Calu3 (cell line): ENCODE data around the gene MYO1H. TPM values are rescaled to one million over a fixed set of nuclear protein-coding genes. Genes with fewer than 3 reads are reported as not detected.

Experiments
- BruUV-seq: library from RNA; stranded (reverse); fragments of 400-500 nt; replicated peaks from 2 replicates; lab custom pipeline; 2021; lab: Mats Ljungman, UMichigan
- CTCF ChIA-PET: fragments of 300-600 bp; sonication (Branson Sonifier 250); formaldehyde crosslinking; loops from one replicate; lab custom pipeline; 2022; ENCODE audit warnings: antibody characterized with exemption; lab: Charles Lee
- DNase-seq: peaks from one replicate; pipeline ENCODE4 v3.0.0; 2022
- H3K27ac Mint-ChIP-seq: one replicate; pipeline ENCODE4 v1.8.0; 2022; ENCODE audit warnings: mixed read lengths; ENCODE audit not compliant: unreplicated experiment
- H3K27me3 Mint-ChIP-seq: one replicate; pipeline ENCODE4 v1.8.0; 2022; ENCODE audit warnings: mixed read lengths; ENCODE audit not compliant: unreplicated experiment
- H3K36me3 Mint-ChIP-seq: one replicate; pipeline ENCODE4 v1.8.0; 2022; ENCODE audit warnings: mild to moderate bottlenecking, moderate library complexity, mixed read lengths; ENCODE audit not compliant: insufficient read depth, unreplicated experiment
- H3K4me1 Mint-ChIP-seq: one replicate; pipeline ENCODE4 v1.8.0; 2022; ENCODE audit warnings: mild to moderate bottlenecking, low read depth, mixed read lengths; ENCODE audit not compliant: unreplicated experiment
- H3K4me3 Mint-ChIP-seq: one replicate; pipeline ENCODE4 v1.8.0; 2022; ENCODE audit warnings: mild to moderate bottlenecking, low read depth, moderate library complexity, mixed read lengths; ENCODE audit not compliant: unreplicated experiment
- H3K9me3 Mint-ChIP-seq: one replicate; pipeline ENCODE4 v1.8.0; 2022; ENCODE audit warnings: low read depth, mixed read lengths; ENCODE audit not compliant: unreplicated experiment
- intact Hi-C: fragments of 100-400 bp; cut with micrococcal nuclease; formaldehyde crosslinking; loops from one replicate; pipeline ENCODE4 v1.10.0; 2022; ENCODE audit not compliant: unreplicated experiment
- total RNA-seq: library from RNA; stranded (reverse); gene quantifications from 2 replicates; pipeline ENCODE4 v1.2.3, GENCODE V29; 2022
- TF ChIP-seq, protein P1 (sequence below): fragments of 200-600 bp; IDR thresholded peaks from one replicate; pipeline ENCODE4 v1.8.0; 2022; ENCODE audit warnings: antibody characterized with exemption; ENCODE audit not compliant: unreplicated experiment

The MYO1H gene
- total RNA-seq, 1 experiment from 2014 or later = not detected

DNA sequence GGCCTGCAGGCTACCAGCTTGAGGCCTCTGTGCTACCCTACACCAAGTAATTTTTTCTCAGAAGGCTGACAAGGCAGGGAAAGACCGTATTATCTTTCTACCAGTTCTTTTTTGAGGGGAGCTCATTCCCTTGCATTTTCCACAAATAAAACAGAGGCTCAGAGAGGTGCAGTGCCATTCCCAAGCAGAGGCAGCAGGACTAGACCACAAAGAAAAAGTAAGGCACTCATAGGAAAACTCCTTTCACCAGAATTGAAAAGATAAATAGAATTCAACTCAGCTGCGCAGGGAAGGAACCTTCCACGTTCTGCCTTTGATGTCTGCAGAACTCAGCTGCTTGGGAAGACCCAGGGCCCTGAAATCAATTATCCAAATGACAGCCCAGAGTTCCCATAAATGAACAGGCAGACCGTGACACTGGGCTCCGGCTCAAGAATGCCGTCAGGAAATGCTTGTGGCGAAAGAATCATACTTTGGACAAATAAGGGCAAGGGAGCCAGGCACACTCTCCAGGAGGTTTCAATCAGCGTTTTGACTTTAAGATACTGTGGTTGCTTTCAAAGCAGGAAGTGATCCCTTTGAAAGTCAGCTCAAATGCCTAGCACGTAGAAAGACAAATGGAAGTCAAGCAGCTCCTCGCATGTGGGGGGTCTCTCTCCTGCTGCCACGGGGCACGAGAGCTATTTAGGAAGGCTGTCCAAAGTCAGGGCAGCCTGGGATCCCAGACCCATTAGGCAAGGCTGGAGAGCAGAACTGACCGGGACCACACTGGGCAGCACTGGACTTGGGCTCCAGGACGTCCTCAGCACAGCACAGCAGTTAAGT is 115.4 kb downstream of the MYO1H start:
- DNase-seq = peak; percentile 75
- no peaks in the 10 kb centered on the region for H3K27me3 Mint-ChIP-seq
- H3K36me3 Mint-ChIP-seq = peaks cover 41% of the 10 kb centered on the region
- no peaks in the 10 kb centered on the region for H3K9me3 Mint-ChIP-seq
- peak overlapping the region; percentile 87 for H3K27ac Mint-ChIP-seq
- peaks cover 47% of the 10 kb centered on the region for H3K4me1 Mint-ChIP-seq
- BruUV-seq = no TSS peak
- CTCF ChIA-PET = interaction anchor here (0.6 to 2.1 kb wide), 8 partner anchors 10 to 541 kb away, joined by 3 to 11 read pairs (median 4); partner anchors contain the start of genes KCTD10 and UBE3B
- TF ChIP-seq, protein P1, sequence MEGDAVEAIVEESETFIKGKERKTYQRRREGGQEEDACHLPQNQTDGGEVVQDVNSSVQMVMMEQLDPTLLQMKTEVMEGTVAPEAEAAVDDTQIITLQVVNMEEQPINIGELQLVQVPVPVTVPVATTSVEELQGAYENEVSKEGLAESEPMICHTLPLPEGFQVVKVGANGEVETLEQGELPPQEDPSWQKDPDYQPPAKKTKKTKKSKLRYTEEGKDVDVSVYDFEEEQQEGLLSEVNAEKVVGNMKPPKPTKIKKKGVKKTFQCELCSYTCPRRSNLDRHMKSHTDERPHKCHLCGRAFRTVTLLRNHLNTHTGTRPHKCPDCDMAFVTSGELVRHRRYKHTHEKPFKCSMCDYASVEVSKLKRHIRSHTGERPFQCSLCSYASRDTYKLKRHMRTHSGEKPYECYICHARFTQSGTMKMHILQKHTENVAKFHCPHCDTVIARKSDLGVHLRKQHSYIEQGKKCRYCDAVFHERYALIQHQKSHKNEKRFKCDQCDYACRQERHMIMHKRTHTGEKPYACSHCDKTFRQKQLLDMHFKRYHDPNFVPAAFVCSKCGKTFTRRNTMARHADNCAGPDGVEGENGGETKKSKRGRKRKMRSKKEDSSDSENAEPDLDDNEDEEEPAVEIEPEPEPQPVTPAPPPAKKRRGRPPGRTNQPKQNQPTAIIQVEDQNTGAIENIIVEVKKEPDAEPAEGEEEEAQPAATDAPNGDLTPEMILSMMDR = no peak
- intact Hi-C loops = loop anchor here (2.0 kb wide), 1 partner anchor 30 kb away; no protein-coding TSS in a partner anchor
- peak overlapping the region; percentile 49 for H3K4me3 Mint-ChIP-seq

DNA sequence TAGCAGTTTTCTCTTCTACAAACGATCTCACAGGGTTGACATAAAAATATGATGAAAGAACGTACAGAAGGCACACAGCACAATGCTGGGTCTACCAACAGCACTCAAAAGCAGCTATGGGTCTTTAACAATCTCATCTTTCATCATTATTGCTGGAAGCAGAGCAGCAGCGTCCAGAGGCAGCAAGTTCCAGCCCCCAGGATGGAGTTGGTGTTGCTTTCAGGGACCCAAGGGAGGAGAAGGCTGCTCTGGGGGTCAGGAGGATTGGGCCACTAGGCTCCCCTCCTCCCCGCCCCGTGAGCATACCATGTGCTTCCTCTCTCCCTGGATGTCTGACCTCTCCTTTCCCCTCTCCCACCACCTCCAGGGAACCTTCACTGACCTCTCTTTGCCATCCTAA is 116.1 kb downstream of the MYO1H start:
- H3K36me3 Mint-ChIP-seq = peaks cover 41% of the 10 kb centered on the region
- TF ChIP-seq, protein P1 = no peak
- H3K27me3 Mint-ChIP-seq = no peaks in the 10 kb centered on the region
- H3K9me3 Mint-ChIP-seq = no peaks in the 10 kb centered on the region
- peaks cover 47% of the 10 kb centered on the region for H3K4me1 Mint-ChIP-seq
- CTCF ChIA-PET = interaction anchor here (0.6 to 2.1 kb wide), 4 partner anchors 9 to 310 kb away, joined by 3 to 11 read pairs (median 6); partner anchors contain the start of genes KCTD10 and UBE3B
- H3K4me3 Mint-ChIP-seq = peak overlapping the region; percentile 49
- DNase-seq = no peak
- peak overlapping the region; percentile 87 for H3K27ac Mint-ChIP-seq
- intact Hi-C loops = loop anchor here (2.0 kb wide), 1 partner anchor 31 kb away; no protein-coding TSS in a partner anchor
- BruUV-seq = TSS peak; percentile 96

DNA sequence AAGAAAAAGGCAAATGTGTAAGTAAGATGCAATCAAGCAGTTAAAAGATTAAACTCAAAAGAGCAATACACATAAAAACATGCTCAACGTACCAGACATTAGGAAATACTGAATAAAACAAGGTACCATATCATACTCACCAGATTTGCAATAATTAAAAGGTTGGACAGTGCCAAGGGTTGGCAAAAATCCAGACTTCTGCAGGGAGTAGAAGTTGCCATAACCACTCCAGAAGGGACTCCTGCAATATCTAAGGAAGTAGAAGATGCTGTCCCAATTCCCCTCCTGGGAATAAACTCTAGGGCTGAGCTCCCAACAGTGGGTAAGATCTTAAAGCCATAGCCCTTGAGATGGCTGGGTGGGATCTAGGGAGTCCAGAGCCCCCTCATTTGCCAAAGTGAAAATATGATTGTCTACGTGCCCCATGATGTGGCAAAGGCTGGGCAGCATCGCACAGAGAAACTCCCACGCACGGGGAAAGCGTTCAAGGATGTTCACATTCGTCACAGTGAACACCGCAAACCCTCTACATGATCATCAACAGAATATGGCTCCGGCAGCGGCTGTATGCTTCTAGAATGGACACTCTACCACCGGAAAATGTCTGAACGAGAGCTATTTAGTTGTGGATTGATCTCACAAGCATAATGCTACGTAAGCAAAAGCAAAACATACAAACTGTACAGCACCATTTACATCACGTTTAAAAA is 117.1 kb downstream of the MYO1H start:
- Mint-ChIP-seq H3K4me1 (peaks cover 47% of the 10 kb centered on the region), H3K4me3 (no peak overlapping the region), H3K27me3 (no peaks in the 10 kb centered on the region), H3K36me3 (peaks cover 36% of the 10 kb centered on the region), H3K27ac (peak overlapping the region; percentile 87), H3K9me3 (no peaks in the 10 kb centered on the region)
- CTCF ChIA-PET = no interaction called here
- TF ChIP-seq, protein P1 = no peak
- DNase-seq = no peak
- no TSS peak for BruUV-seq
- intact Hi-C loops = no loop called here

DNA sequence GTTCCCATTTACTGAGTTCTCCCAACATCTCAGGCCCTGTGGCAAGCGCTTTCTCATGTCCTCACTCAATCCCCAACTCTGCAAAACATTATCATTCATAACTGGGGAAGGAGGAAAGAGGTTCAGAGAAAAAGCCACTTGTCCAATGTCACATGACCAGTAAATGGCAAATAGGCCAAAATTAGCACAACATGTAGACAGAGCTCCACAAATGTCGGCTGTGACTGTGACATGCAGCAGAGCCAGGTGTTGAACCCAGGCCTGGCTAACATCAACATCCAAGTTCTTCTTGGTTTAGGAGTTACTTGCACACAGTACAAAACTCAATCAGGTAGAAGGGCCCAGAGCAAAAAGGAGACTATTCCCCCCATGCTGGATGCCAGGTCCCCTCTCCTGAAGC is 118.6 kb downstream of the MYO1H start:
- TF ChIP-seq, protein P1 = no peak
- no peak overlapping the region for H3K27ac Mint-ChIP-seq
- no peak overlapping the region for H3K4me3 Mint-ChIP-seq
- H3K9me3 Mint-ChIP-seq = no peaks in the 10 kb centered on the region
- H3K4me1 Mint-ChIP-seq = peaks cover 41% of the 10 kb centered on the region
- intact Hi-C loops = no loop called here
- H3K27me3 Mint-ChIP-seq = no peaks in the 10 kb centered on the region
- peaks cover 32% of the 10 kb centered on the region for H3K36me3 Mint-ChIP-seq
- BruUV-seq = no TSS peak
- CTCF ChIA-PET = no interaction called here
- DNase-seq = no peak
